Natural killer cell treated with Interleukin-12 subunit alpha and Interleukin-12 subunit beta and Interleukin-15 and Interleukin-18, amount 100 ng/mL, for 72 hours (primary cell): Measurements from ENCODE around the gene LDLRAD4. TPM values are rescaled to one million over a fixed set of nuclear protein-coding genes. Genes with fewer than 3 reads are reported as not detected.

Experiments used
- ATAC-seq, 2 donors: fragments of 150-1000 bp; cut with Tn5 transposase in 1 of 2; sonication (Bioruptor Pico), chemical (Tn5 transposase) in 1 of 2; 2 replicates each; pipeline ENCODE4 v1.10.0; 2021
- DNase-seq: peaks from one replicate; pipeline ENCODE4 v3.0.0; 2022; ENCODE audit warnings: low spot score
- H3K27ac Mint-ChIP-seq, 2 donors: 1 replicate in 1 of 2; 2 replicates in 1 of 2; pipeline ENCODE4 v1.8.0; 2022; ENCODE audit warnings: mixed read lengths in 2 of 2, mild to moderate bottlenecking in 1 of 2, moderate library complexity in 1 of 2
- H3K27me3 Mint-ChIP-seq, 2 donors: 1 replicate in 1 of 2; 2 replicates in 1 of 2; pipeline ENCODE4 v1.8.0; 2022; ENCODE audit warnings: mixed read lengths in 2 of 2
- H3K36me3 Mint-ChIP-seq: one replicate; pipeline ENCODE4 v1.8.0; 2022; ENCODE audit warnings: mixed read lengths
- H3K4me1 Mint-ChIP-seq, 2 donors: 1 replicate in 1 of 2; 2 replicates in 1 of 2; pipeline ENCODE4 v1.8.0; 2022; ENCODE audit warnings: low read depth in 2 of 2, mixed read lengths in 2 of 2, mild to moderate bottlenecking in 1 of 2
- H3K4me3 Mint-ChIP-seq: one replicate; pipeline ENCODE4 v1.8.0; 2022; ENCODE audit warnings: mixed read lengths
- H3K9me3 Mint-ChIP-seq: 2 replicates; pipeline ENCODE4 v1.8.0; 2022; ENCODE audit warnings: mixed read lengths
- total RNA-seq, 2 donors: library from RNA; stranded (reverse); gene quantifications; one replicate each; pipeline ENCODE4 v1.2.3, GENCODE V29; 2022

Gene LDLRAD4
- total RNA-seq, 2 donors from 2014 or later: 16.3 to 19.5 TPM

DNA sequence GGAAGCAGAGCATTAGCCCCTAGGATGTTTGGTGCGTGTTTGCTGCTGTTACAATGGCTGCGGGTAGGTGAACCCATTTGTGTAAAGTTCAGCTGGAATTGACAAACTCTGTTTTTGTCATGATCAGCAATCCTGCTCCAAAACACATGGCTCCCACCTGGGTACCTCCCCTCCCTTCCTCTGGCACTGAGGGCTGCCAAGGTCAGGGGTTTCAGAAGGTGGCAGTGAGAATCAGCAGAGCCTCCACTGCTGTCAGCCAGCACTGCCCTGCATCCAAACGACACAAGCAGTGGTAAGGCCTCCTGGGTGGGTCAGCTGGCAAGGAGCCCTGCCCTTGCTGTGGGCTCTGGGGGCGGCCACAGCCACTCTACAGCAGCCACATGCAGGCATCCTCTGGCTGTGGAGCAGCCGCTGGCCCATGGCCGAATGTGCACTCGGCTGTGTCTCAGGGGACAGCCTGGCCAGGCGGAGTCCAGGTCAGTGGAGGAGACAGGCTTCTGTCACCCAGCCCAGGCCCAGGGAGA lies 32.8 kb upstream of the LDLRAD4 start:
- Mint-ChIP-seq H3K27ac (no peak overlapping the region), H3K27me3 (peaks cover 7 to 21% of the 10 kb centered on the region in 2 donors), H3K4me3 (no peak overlapping the region), H3K36me3 (no peaks in the 10 kb centered on the region), H3K9me3 (no peaks in the 10 kb centered on the region), H3K4me1 (no peaks in the 10 kb centered on the region)
- DNase-seq (no peak), ATAC-seq (peak; percentile 14 to 22)

GRCh38 chr18:13186687-13187086 lies 31.9 kb upstream of the LDLRAD4 start:
- DNase-seq: no peak
- Mint-ChIP-seq H3K4me3 (no peak overlapping the region), H3K9me3 (no peaks in the 10 kb centered on the region), H3K27ac (no peak overlapping the region), H3K36me3 (no peaks in the 10 kb centered on the region), H3K27me3 (peaks cover 6 to 18% of the 10 kb centered on the region in 2 donors), H3K4me1 (no peaks in the 10 kb centered on the region)
- ATAC-seq: no peak

DNA sequence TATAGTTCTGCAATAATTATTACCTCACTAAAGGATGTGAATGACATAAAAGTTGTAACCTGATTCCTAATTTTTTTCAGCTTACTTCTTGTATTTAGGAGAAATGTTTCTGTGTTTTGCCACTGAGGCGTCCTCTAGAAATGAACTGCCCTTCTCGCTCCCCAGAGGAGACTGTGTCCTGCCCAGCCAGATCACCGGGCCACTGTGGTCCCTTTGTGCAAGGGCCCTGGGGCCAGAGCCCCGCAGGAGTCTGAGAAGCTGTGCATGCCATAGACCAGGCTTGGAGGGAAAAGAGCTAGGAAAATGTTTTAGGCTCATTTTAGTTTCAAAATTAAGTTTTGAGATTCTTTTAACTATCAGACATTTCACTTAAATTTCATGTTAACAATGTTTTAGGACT lies 31.1 kb upstream of the LDLRAD4 start:
- DNase-seq (no peak), ATAC-seq (no peak)
- H3K4me3 Mint-ChIP-seq: no peak overlapping the region
- H3K36me3 Mint-ChIP-seq: no peaks in the 10 kb centered on the region
- no peak overlapping the region for H3K27ac Mint-ChIP-seq
- no peaks in the 10 kb centered on the region for H3K4me1 Mint-ChIP-seq
- H3K27me3 Mint-ChIP-seq: peaks cover 4 to 15% of the 10 kb centered on the region in 2 donors
- no peaks in the 10 kb centered on the region for H3K9me3 Mint-ChIP-seq

- no peaks in the 10 kb centered on the region for H3K4me1 Mint-ChIP-seq
- no peaks in the 10 kb centered on the region for H3K36me3 Mint-ChIP-seq
- peaks cover 10 to 15% of the 10 kb centered on the region in 2 donors for H3K27me3 Mint-ChIP-seq
- DNase-seq: no peak
- H3K27ac Mint-ChIP-seq: no peak overlapping the region
- no peak overlapping the region for H3K4me3 Mint-ChIP-seq
- ATAC-seq: no peak
- no peaks in the 10 kb centered on the region for H3K9me3 Mint-ChIP-seq
Observed at GRCh38 chr18:13191031-13191430, 27.5 kb upstream of the LDLRAD4 start.

DNA sequence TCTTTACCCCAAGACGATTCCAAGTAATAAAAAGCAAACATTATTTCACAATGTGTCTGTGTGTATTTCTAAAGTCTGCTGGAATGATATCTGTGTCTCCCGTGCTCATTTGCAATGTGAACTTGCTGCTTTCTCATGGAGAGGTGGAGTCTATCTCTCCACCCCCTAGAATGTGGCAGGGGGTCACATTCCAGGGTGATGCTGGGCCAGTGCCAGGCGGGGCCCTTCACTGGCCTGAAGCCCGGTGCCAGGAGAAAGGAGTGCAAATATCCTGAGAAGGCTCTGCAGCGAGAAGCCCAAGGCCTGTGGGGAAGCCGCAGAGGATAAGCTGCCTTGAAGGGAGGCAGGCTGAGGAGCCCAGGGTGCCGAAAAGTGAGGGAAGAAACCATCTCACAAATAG lies 26.8 kb upstream of the LDLRAD4 start:
- H3K27me3 Mint-ChIP-seq: peaks cover 11 to 21% of the 10 kb centered on the region in 2 donors
- no peak overlapping the region for H3K4me3 Mint-ChIP-seq

GRCh38 chr18:13192970-13193369 lies 25.6 kb upstream of the LDLRAD4 start:
- H3K4me3 Mint-ChIP-seq: no peak overlapping the region
- DNase-seq: no peak
- no peak for ATAC-seq
- H3K36me3 Mint-ChIP-seq: no peaks in the 10 kb centered on the region
- no peaks in the 10 kb centered on the region for H3K4me1 Mint-ChIP-seq
- H3K27ac Mint-ChIP-seq: no peak overlapping the region
- H3K9me3 Mint-ChIP-seq: no peaks in the 10 kb centered on the region
- peaks cover 13 to 17% of the 10 kb centered on the region in 2 donors for H3K27me3 Mint-ChIP-seq

More for the DNA sequence above, 26.8 kb upstream of the LDLRAD4 start:
- no peaks in the 10 kb centered on the region for H3K4me1 Mint-ChIP-seq
- H3K27ac Mint-ChIP-seq: no peak overlapping the region
- H3K36me3 Mint-ChIP-seq: no peaks in the 10 kb centered on the region
- ATAC-seq: no peak
- no peaks in the 10 kb centered on the region for H3K9me3 Mint-ChIP-seq
- no peak for DNase-seq

- DNase-seq (no peak), ATAC-seq (no peak)
- no peak overlapping the region for H3K4me3 Mint-ChIP-seq
- no peaks in the 10 kb centered on the region for H3K4me1 Mint-ChIP-seq
- H3K27me3 Mint-ChIP-seq: peaks cover 20 to 26% of the 10 kb centered on the region in 2 donors
- no peak overlapping the region for H3K27ac Mint-ChIP-seq
- H3K9me3 Mint-ChIP-seq: peaks cover 4% of the 10 kb centered on the region
- H3K36me3 Mint-ChIP-seq: peaks cover 6% of the 10 kb centered on the region
Observed at GRCh38 chr18:13194239-13194638, 24.3 kb upstream of the LDLRAD4 start.

DNA sequence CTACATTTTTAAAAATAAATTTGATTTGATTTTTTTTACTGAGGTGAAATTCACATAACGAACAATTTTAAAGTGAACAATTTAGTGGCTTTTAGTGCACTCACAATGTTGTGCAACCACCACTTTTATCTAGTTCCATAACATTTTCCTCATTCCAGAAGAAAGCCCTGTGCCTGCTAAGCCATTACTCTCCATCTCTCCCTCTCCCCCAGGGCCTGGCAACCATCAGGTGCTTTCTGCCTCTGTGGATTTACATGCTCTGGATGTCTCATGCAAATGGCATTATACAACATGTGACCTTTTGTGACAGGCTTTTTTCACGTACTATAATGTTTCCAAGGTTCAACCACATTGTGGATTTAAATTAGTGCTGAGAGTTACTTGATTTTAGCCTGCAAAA lies 19.9 kb upstream of the LDLRAD4 start:
- Mint-ChIP-seq H3K27me3 (peaks cover 31 to 56% of the 10 kb centered on the region in 2 donors), H3K9me3 (peaks cover 15% of the 10 kb centered on the region), H3K27ac (no peak overlapping the region), H3K36me3 (peaks cover 26% of the 10 kb centered on the region), H3K4me1 (no peaks in the 10 kb centered on the region), H3K4me3 (no peak overlapping the region)
- DNase-seq: no peak
- ATAC-seq: no peak

- H3K4me1 Mint-ChIP-seq: no peaks in the 10 kb centered on the region
- no peak for ATAC-seq
- peaks cover 15% of the 10 kb centered on the region for H3K9me3 Mint-ChIP-seq
- H3K27me3 Mint-ChIP-seq: peaks cover 31 to 56% of the 10 kb centered on the region in 2 donors
- no peak overlapping the region for H3K27ac Mint-ChIP-seq
- DNase-seq: no peak
- H3K36me3 Mint-ChIP-seq: peaks cover 26% of the 10 kb centered on the region
- H3K4me3 Mint-ChIP-seq: no peak overlapping the region
Observed at GRCh38 chr18:13199169-13199568, 19.4 kb upstream of the LDLRAD4 start.

GRCh38 chr18:13201292-13201691 lies 17.3 kb upstream of the LDLRAD4 start:
- Mint-ChIP-seq H3K36me3 (peaks cover 26% of the 10 kb centered on the region), H3K27me3 (peaks cover 38 to 60% of the 10 kb centered on the region in 2 donors), H3K27ac (no peak overlapping the region), H3K4me3 (no peak overlapping the region), H3K4me1 (no peaks in the 10 kb centered on the region), H3K9me3 (peaks cover 15% of the 10 kb centered on the region)
- no peak for DNase-seq
- ATAC-seq: no peak

- peaks cover 26% of the 10 kb centered on the region for H3K36me3 Mint-ChIP-seq
- ATAC-seq (no peak), DNase-seq (no peak)
- H3K27ac Mint-ChIP-seq: no peak overlapping the region
- H3K27me3 Mint-ChIP-seq: peaks cover 38 to 56% of the 10 kb centered on the region in 2 donors
- peaks cover 15% of the 10 kb centered on the region for H3K9me3 Mint-ChIP-seq
- no peak overlapping the region for H3K4me3 Mint-ChIP-seq
- no peaks in the 10 kb centered on the region for H3K4me1 Mint-ChIP-seq
Observed at GRCh38 chr18:13202571-13202970, 16.0 kb upstream of the LDLRAD4 start.

DNA sequence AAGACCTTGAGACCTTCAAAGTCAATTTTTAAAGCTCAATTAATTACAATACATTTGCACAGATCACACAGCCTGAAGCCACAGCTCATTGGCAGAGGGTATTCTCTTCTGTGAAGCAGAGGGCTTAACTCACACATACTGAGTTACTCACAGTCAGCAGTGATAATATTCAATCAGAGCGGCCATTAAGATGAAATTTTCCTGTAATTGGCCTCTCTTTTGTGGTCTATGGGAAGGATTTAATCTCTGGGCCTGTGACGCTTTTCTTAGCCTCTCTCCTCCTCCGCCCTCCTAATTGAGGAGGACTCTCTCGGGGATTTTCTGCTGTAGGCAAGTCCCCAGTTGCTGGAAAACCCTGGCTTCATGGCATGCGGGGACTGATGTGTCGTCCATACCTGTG lies 12.3 kb upstream of the LDLRAD4 start:
- no peak for ATAC-seq
- Mint-ChIP-seq H3K27ac (no peak overlapping the region), H3K4me3 (no peak overlapping the region), H3K9me3 (no peaks in the 10 kb centered on the region), H3K27me3 (peaks cover 35 to 43% of the 10 kb centered on the region in 2 donors), H3K4me1 (no peaks in the 10 kb centered on the region), H3K36me3 (peaks cover under 1% of the 10 kb centered on the region)
- DNase-seq: no peak

DNA sequence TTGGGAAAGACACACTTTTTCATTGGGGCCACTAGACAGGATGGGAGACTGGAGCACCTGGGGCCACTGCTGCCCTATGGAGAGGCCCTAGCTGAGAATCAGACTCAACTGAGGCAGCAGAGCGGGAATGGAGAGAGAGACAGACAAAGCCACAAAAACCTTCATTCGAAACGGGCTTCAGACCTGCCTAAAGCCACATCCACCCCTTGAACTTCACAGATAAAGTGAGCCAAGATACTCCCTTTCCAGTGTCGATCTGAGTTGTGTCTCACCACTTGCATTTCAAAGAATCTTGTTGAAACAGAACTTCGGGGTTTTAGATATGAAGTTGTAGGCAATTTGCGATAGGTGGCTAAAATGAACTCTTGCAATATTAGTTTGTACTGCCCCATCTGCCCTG lies 11.3 kb upstream of the LDLRAD4 start:
- no peak for DNase-seq
- ATAC-seq: no peak
- H3K4me1 Mint-ChIP-seq: no peaks in the 10 kb centered on the region
- H3K36me3 Mint-ChIP-seq: no peaks in the 10 kb centered on the region
- no peaks in the 10 kb centered on the region for H3K9me3 Mint-ChIP-seq
- no peak overlapping the region for H3K4me3 Mint-ChIP-seq
- no peak overlapping the region for H3K27ac Mint-ChIP-seq
- H3K27me3 Mint-ChIP-seq: peaks cover 35 to 42% of the 10 kb centered on the region in 2 donors

- ATAC-seq (no peak), DNase-seq (no peak)
- no peak overlapping the region for H3K27ac Mint-ChIP-seq
- no peaks in the 10 kb centered on the region for H3K9me3 Mint-ChIP-seq
- no peak overlapping the region for H3K4me3 Mint-ChIP-seq
- peaks cover 38 to 56% of the 10 kb centered on the region in 2 donors for H3K27me3 Mint-ChIP-seq
- H3K4me1 Mint-ChIP-seq: peaks cover 0 to 2% of the 10 kb centered on the region in 2 donors
- no peaks in the 10 kb centered on the region for H3K36me3 Mint-ChIP-seq
Observed at GRCh38 chr18:13211534-13211933, 7.0 kb upstream of the LDLRAD4 start.
